Activated CD4-positive, CD25-positive, alpha-beta regulatory T cell (primary cell): ENCODE results near the gene EPB41L2.

Experiments used
- DNase-seq, 4 experiments: peaks; one replicate each; lab custom pipeline; 2025; lab: John Stamatoyannopoulos, UW

EPB41L2 gene

DNA sequence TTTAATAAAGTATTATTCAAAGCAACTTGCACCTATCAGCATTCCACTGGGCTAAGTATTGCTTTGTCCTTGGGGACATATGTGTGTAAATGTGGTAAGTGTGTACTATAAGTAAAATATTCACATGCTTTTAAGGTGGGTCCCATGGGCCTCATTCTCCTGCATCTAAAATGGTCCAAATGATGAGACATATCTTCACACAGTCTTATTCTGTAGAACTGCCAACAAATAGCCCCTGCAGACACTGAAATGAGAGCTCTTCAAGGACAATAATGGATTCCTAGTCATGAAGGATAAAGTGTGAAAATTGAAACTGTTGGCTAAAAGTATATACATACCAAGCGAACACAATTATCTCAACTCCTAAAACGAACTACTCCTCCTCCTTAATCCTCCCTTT lies 154.1 kb downstream of the EPB41L2 start:
- DNase-seq: no peak

DNA sequence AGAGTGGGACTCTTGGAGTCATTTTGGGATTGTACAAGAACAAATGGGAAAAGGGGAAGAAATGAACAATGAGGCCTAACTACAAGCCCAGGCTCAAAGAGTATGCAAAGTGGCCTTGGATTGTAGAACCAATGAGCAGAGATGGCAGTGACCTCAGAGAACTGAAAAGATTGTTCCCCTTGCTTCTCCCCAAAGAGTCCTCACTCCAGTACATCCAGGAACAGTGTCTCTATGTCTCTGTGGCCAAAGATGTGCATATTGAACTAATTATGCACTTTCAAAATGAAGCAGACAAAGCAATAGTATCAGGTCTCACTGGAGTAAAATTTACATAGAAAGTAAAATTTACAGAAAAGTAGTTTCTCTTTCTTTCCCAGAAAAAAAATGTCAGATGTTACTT lies 154.9 kb downstream of the EPB41L2 start:
- no peak for DNase-seq

DNA sequence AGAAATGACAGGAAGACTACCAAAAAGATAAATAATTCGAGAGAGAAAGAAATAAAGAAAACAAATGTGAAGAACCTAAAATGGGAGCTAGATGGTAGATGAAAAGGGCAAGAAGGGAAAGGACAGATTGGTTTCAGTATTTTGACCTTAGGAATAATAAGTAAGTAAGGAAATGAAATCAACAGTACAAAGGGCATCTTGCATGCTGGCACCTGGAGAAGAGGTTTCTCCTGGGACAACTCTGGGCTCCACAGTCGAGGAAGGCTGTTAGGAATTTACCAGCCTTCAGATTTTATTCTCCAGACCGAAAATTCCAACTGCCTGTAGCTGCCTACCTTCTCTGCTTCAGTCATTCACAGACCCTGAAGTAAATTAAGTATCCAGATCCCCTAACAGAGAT lies 155.4 kb downstream of the EPB41L2 start:
- no peak for DNase-seq

DNA sequence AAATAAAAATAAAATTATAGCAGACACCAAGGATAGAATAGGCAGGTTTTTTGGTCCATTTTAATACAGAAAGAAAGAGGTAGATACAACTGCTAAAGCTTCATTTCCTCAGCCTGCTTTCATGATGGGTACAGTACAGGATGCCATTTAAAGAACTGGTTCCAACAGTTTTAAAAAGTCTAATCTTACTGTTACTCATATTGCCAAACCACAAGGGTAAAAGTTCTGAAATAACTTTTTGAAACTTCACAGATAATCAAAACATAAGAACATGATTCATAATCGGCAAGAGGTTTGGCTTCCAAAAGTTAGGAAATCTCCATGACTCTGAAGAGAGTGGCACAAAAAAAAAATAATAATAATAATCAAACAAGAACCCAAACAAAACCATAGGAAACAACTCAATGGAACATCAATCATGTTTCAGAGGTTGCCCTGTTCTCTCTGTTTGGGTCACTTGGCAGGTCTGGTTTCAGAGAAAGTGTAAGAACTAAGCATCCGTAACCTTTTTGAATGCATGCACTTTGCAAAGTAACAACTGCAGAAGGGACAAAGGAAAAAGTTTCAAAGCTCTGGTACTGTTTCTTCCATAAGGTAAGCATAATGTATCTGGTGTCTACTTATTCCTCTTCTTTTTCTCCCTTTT lies 156.2 kb downstream of the EPB41L2 start:
- DNase-seq: no peak

DNA sequence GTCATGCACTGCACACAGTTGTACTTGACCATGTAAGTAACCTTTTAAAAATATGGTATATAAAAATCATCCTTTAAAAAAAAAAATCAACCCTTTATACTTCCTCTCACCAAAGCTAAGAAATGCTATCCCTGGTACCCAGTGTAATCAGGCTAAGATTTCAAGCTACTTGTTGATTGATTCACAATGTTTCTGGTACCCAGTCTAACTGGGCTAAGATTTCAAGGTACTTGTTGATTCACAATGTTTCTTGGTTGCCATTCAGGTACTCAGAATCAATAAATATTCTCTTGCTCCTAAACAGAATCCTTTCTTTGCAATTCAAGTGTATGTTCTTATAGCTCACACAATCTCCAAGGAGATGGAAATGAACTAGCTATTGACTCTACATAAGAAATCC lies 159.4 kb downstream of the EPB41L2 start:
- no peak for DNase-seq

DNA sequence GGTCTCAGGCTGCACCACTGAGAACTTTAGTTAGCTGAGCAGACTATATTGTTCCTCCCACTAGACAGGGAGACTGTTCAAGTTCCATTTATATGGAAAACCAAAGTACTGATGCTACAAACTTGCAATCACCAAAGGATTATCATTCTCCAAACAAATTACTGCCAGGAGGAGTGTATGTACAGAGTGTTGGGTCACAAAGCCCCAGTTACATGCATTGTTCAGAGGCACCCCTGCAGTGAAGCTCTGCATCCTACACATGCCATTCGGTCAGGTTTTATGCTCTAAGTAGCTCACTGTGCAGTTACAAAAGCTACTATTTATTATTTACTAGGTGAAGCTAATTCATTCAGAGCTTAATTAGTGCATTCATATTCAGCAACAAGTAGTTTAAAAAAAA lies 160.0 kb downstream of the EPB41L2 start:
- DNase-seq: no peak

DNA sequence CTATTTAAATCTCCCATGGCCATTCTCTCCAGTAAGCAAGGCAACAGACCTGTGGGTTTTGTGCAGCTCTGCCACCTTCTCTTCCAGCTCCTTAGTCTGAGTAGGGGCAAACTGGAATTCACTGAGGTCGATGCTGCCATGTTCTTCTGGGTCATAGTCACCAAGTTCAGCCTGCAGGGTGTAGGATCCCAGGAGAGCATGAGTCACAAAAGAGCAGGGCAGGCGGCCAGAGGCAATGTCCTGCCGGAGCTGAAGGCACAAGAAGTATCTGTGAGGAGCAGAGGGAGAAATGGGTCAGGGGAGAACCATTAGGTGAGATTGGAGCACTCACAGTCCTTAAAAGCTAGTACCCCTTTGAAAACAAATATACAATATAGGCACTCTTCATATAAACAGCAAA lies 162.1 kb downstream of the EPB41L2 start:
- DNase-seq: no peak

DNA sequence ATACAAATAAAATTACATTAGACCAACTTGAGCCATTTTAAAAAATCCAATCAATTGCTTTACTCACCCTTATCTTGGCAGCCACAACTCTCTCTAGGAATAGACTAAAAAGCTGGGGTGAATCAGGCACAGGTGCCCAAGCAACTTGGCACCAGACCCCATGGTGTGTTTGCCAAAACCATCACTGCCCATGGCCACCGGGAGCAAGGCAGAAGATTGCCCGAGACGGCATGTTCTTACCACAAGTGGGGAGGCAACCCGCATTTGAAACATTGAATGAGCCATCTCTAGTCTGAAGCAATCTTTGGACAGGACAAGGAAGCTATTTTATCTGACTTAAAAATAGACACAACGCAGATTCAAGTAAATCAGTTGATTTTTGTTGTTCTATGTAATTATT lies 166.8 kb downstream of the EPB41L2 start:
- no peak for DNase-seq

DNA sequence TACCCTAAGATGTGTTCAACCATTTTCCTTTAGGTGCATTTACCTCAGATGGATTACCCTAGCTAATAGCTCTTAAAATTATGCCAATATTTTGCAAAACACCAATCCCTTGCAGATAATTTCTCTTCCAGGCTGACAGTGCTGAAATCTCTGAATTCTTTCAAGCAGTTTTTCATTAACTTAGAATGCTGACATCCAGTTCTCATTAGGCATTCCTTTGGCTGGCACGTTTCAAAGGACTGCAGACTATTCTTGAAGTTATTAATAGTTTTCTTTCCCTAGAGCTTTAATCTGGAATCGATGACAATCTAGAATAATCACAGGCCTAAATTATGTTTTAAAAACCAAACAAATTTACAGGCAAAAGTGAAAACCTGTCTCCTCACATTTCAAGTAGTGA lies 167.5 kb downstream of the EPB41L2 start:
- no peak for DNase-seq

DNA sequence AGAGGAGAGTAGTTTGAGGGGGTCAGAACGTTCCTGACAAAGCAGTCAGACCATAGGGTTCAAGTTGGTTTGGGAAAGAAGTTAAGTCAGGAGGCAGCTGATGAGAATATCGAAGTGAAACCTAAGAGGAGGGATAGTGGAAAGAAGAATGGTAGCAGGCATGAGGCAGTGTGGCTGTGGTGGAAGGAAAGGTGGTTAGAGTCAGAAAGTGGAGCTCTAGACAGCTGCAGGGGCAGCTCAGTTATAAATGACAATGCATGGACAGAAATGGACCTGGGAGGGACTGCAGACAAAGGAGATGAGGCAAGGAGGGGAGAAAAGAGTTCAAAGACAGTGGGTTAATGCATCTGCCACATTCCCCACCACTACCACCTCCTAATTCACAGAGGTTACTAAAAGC lies 169.3 kb downstream of the EPB41L2 start:
- DNase-seq: no peak

DNA sequence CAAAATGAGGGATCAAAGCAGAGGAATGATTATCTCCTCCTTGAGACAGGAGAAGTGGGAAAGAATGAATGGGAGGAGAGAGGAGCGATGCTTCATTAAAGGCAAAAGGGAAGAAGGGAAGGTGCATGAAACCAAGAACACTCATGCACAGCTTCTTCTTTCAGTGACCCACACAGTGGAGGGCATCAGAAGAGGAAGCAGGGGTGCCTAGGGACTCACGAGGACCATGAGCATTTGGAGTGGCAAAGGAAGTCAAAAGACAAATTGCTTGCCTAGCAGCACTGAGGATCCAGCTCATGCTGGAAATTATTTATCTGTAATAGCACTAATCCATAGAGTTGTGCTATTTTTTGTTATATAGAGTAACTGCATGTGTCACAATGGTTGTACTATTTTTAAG lies 169.8 kb downstream of the EPB41L2 start:
- DNase-seq: no peak

DNA sequence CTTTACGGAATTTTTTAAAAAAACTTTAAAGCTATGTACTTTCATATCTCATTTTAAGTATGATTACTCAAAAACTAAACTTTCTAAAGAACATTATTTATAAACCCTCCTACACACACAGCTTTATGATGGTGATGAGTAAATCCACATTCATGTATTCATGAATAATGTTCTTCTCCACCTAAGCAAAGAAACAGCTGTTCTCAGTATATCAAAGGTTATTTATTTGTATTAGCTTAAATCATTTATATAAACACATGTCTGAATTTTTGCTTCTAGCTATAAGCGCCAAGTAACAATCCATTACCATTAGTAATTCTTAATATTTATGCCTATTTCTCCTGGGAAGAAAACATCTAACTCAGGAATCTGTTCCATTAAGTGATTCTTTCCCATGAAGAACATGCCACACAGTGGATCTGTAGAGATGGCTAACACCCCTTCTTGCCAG lies 172.5 kb downstream of the EPB41L2 start:
- no peak for DNase-seq

DNA sequence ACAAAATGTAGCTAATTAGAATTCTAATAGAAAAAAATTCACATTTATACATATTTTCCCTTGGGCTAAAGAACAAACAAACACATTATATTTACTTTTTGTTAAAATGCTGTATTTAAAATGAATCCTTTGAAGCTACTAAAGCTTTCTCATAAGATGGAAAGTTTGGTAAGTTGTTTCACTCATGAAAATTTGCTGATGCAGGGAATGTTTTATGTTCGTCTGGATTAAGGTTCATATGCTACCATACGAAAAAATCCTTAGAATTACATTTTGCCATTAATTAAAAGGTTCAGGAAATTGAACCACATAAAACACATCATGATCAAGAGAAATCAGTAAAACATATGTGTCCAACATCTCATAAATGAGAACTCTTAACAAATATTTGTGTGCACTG lies 173.6 kb downstream of the EPB41L2 start:
- DNase-seq: no peak

DNA sequence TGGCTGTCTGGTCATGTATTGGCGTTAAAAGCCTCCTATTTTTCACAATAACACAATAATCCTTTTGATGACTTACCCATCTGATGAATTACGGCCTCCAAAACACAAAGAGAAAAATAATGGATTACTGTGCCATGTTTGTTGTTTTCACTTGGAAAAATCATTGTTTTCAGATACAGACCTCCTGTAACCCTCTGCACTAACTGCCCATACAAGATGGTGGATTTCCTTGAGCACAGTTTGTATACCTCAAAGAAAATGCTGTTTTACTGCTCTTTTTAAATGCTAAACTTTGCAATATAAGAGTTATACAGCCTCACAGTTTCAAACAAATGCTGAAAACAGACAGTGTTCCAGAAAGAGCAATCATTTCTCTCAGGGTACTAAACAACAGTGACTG lies 174.8 kb downstream of the EPB41L2 start:
- no peak for DNase-seq

DNA sequence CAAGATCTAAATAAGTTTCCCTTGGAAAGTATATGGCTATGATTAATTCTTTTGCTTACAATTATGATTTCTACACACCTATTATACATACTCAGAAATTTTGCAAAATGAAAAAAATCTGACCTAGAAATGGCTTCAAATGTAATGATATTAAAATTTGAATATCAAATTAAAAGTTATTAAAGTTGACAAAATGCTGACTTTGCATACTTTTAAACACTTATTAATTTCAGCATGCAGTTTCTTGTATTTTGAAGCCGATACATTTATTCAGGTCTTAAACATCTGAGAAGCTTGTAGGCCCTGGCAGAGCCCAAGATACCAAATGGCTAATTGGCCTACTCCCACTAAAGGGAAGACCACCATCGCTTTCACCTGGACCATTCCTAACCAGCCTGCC lies 176.1 kb downstream of the EPB41L2 start:
- no peak for DNase-seq

DNA sequence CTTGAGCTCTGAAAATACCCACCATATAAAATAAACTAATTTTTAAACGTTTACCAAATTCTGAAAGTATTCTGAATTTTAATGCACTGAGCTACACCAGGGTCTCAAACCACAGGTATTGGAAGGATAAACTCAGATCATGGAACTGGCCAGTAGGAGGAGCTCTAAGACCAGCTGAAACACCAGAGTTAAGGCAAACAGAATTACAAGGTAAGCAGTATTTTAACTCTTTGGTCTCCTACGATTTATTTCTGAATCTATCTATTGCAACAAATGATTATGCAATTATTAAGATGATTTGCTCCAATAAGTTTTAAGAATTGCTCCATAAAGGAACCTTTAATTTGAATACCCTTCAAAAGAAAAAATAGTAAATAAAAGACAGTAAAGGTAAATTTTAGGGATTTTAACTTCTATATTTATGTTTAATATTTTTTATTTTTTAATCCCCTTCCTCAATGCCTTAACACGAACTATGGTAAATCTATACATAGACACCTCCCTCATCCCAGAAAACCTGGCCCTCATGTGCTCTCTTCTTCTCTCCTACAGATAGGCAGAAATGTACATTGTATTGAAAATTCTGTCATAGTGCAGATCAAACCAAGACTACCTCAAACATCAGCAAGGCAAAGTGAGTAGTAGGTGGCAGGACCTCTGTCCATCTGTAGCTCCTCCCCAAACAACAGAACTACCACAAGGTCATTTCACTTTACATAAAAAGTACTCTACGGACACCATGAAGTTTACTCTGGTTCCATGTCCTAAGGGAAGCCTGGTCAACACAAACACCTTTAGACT lies 177.5 kb downstream of the EPB41L2 start:
- DNase-seq: peak; percentile 21 to 61 (median 44)

DNA sequence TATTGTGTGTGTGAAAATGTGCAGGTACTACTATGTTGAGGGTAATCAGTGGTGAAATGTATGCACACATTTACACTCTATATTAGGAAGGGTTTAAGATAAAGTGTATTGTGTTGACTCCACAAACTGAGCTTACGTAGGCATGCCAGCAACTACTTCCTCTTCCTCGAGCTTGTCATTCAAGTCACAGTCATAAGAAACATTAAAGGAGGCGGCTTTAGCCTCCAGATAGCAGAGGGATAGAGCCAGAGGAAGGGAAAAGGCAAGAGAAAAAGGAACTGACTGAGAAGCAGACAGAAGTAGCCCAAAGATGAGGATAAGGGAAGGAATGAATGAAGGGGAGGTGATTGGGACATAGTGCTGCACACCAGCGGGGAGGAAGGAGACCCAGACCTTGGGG lies 180.7 kb downstream of the EPB41L2 start:
- DNase-seq: no peak

DNA sequence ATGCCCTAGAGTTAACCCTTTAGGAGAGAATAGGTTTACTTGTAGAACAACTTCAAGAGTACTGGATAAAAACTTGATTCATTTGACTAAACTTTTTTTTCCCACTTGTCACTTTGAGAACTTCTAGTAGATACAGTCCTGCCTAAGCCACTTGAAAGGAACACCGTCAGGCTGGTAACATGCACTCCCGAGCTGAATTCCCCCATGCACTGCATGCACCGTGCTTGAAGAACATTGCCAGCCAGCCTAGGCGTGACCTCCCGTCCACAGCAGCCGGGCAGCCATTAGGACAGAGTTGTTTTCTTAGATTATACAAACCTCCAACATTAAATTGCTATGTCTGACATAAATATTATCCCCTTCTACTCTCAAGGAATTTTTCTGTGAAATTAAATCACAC lies 183.2 kb downstream of the EPB41L2 start:
- no peak for DNase-seq

DNA sequence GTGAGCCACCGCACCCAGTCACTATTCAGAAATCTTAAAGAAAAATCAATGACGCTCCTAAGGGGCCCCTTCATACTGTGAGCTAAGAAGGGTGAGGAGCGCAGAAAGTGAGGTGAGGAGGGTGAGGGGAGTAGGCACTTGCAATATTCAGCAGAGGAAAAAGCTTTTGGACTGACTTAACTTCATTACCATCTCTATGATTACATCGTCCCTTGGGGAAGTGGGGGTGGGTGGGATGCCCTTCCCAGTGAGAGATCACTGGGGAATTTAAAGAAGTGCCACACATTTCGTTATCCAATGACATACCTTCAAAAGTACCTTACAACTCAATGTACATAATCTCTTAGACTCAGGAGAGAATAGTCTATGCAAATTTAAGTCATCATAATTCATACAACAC lies 189.3 kb downstream of the EPB41L2 start:
- DNase-seq: no peak

DNA sequence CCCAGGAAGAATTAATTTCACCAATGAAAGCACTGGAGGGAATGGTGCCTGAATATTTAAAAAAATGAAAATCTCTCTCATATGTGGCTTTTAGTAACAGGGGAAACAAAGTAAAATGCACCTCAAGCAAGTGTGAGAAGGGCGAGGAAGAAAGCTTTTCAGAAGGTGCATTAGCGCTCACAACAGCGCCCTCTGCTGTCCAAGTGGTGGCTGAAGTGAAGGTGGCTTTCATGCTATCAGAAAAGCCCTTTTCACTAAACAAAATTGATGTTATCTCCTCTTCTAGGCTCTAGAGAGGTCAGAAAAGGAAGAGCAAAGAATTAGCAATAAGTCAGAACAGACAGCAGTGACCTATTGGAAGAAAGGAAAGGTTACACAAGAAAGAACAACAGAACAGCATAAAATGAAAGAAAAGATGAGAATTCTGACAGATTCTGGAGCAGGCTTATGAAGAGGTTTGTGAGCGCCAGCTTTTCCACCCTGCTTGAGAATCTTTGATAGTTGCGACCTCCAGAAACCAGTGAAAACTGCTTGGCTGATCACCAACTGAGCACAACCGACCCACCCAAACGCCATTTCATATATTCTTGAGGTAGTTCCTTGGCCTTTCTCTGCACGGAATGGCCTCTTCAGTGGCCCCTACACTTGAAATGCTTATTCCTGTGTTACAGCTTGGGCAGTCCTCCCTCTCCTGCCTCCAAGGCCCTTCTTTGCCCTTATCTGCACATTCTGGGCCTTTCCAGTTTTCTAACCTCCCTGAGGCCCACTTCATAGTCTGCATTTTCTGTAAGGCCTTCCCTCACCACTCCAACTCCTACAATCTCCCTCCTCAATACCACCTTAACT lies 190.6 kb downstream of the EPB41L2 start:
- peak; percentile 36 to 63 (median 38) for DNase-seq

DNA sequence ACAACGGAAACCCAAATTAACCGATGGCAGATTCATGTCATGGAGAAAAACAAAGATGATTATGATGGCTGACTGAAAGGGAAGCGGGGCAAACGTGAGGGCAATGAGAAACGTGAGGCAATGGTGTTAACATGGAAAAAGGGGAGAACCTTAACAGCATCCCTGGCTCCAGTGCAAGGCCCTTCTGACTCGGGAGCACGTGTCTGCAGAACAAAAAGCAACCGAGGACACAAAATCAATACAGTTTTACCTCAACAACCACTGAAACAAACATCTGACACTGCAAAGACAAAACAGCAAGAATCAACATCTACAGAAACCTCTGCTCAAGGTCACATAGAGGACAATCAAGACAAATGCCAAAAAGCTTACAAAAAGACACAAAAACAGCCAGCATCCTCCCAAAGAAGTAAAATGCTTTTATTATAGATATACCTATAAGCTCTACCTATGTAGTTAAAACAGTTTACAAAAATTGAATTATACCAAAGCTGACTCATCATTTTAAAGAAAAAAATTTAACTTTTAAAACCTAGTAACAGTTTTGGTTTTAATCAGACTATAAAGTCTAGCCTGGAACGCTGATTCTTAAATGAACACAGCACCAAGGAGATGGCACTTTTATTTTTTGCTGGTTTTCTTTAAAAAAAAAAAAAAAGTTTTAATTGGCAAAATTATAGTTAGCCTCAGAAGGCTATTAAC lies 192.7 kb downstream of the EPB41L2 start:
- no peak for DNase-seq

DNA sequence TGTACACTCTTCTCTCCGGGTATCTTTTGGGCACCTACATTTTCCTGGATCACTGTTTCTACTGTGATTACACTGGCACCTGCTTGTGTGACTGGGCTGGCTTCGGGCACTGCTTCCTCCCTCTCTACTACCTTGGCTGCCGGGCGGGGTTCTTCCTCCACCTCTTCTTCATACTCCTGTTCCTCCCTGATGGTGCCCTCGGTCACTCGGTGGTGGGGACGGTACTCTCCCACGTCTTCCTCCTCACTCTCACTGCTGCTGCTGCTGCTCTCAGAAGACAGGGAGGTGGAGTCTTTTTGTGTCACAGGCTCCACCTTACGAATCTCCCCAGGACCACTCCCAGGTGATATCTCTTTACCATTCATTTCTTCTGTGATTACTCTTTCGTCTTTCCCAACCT lies 193.4 kb downstream of the EPB41L2 start:
- no peak for DNase-seq
